Measurements from ENCODE around the gene CNOT3. TPM values are rescaled to one million over a fixed set of nuclear protein-coding genes. Genes with fewer than 3 reads are reported as not detected.
A peak's percentile ranks its signal among the peaks of the same experiment; 100 is the strongest.
"Not testable (repeated sequence)": the region's sequence is repeated elsewhere in the genome, so short reads cannot be mapped to it uniquely, and the experiment has no call there.

The CNOT3 gene
- total and polyA plus RNA-seq, 2 experiments from 2014 or later = 12.0 to 50.1 TPM

- no peaks in the 10 kb centered on the region for H3K9me3 ChIP-seq (ENCODE audit: low read depth)
- no peak for TF ChIP-seq EZH2 (IDR thresholded peaks at IDR 0.05; ENCODE audit: borderline replicate concordance)
- TF ChIP-seq EZH2phosphoT487 (IDR thresholded peaks at IDR 0.05; ENCODE audit: low read depth, severe bottlenecking, unreplicated experiment) = no peak
- H3K36me3 ChIP-seq (replicated peaks; ENCODE audit: insufficient read depth, low read depth) = no peaks in the 10 kb centered on the region
- WGBS (ENCODE audit: low lambda C conversion rate, missing lambda C conversion rate) = 64% methylated on average over 19 of the region's 19 CpGs
- peak overlapping the region; percentile 92 for H3K27ac ChIP-seq
- no peaks in the 10 kb centered on the region for H4K20me1 ChIP-seq (ENCODE audit: insufficient read depth, poor library complexity, severe bottlenecking)
- peaks cover 10% of the 10 kb centered on the region for H3K4me1 ChIP-seq (ENCODE audit: insufficient read depth)
- H3K4me2 ChIP-seq = peak overlapping the region; percentile 93
- H2AFZ ChIP-seq = no peak overlapping the region
- no peaks in the 10 kb centered on the region for H3K27me3 ChIP-seq
- H3K4me3 ChIP-seq = peak overlapping the region; percentile 47
- H3K9me2 ChIP-seq (replicated peaks; ENCODE audit: insufficient read depth) = no peaks in the 10 kb centered on the region
- DNase-seq (ENCODE audit: low spot score) = no peak
- H3K79me2 ChIP-seq = peaks cover 39% of the 10 kb centered on the region
These were observed 54.4 kb downstream of the CNOT3 start for GRCh38 chr19:54191811-54192453.

GRCh38 chr19:54193011-54193410, 55.4 kb downstream of the CNOT3 start:
- H3K4me2 ChIP-seq = no peak overlapping the region
- TF ChIP-seq EZH2phosphoT487 (IDR thresholded peaks at IDR 0.05; ENCODE audit: low read depth, severe bottlenecking, unreplicated experiment) = no peak
- TF ChIP-seq, protein P1, sequence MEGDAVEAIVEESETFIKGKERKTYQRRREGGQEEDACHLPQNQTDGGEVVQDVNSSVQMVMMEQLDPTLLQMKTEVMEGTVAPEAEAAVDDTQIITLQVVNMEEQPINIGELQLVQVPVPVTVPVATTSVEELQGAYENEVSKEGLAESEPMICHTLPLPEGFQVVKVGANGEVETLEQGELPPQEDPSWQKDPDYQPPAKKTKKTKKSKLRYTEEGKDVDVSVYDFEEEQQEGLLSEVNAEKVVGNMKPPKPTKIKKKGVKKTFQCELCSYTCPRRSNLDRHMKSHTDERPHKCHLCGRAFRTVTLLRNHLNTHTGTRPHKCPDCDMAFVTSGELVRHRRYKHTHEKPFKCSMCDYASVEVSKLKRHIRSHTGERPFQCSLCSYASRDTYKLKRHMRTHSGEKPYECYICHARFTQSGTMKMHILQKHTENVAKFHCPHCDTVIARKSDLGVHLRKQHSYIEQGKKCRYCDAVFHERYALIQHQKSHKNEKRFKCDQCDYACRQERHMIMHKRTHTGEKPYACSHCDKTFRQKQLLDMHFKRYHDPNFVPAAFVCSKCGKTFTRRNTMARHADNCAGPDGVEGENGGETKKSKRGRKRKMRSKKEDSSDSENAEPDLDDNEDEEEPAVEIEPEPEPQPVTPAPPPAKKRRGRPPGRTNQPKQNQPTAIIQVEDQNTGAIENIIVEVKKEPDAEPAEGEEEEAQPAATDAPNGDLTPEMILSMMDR (IDR thresholded peaks at IDR 0.05; ENCODE audit: poor library complexity) = no peak
- no peak for TF ChIP-seq EZH2 (IDR thresholded peaks at IDR 0.05; ENCODE audit: borderline replicate concordance)
- H3K9me2 ChIP-seq (replicated peaks; ENCODE audit: insufficient read depth) = no peaks in the 10 kb centered on the region
- H3K9me3 ChIP-seq (ENCODE audit: low read depth) = no peaks in the 10 kb centered on the region
- H3K4me1 ChIP-seq (ENCODE audit: insufficient read depth) = peaks cover 10% of the 10 kb centered on the region
- no peak overlapping the region for H3K4me3 ChIP-seq
- H3K79me2 ChIP-seq = peaks cover 31% of the 10 kb centered on the region
- WGBS (ENCODE audit: low lambda C conversion rate, missing lambda C conversion rate) = 94% methylated on average over 11 of the region's 11 CpGs
- no peaks in the 10 kb centered on the region for H3K36me3 ChIP-seq (replicated peaks; ENCODE audit: insufficient read depth, low read depth)
- H3K27ac ChIP-seq = no peak overlapping the region
- H4K20me1 ChIP-seq (ENCODE audit: insufficient read depth, poor library complexity, severe bottlenecking) = no peaks in the 10 kb centered on the region
- H3K27me3 ChIP-seq = no peaks in the 10 kb centered on the region
- DNase-seq (ENCODE audit: low spot score) = no peak
- H2AFZ ChIP-seq = no peak overlapping the region

- H3K9me3 ChIP-seq (ENCODE audit: low read depth); DNase-seq (ENCODE audit: low spot score); H2AFZ ChIP-seq; H3K9me2 ChIP-seq (replicated peaks; ENCODE audit: insufficient read depth); H3K27ac ChIP-seq; H3K27me3 ChIP-seq; H3K36me3 ChIP-seq (replicated peaks; ENCODE audit: insufficient read depth, low read depth); H3K4me2 ChIP-seq; H3K4me3 ChIP-seq; H4K20me1 ChIP-seq (ENCODE audit: insufficient read depth, poor library complexity, severe bottlenecking): not testable (repeated sequence)
- H3K79me2 ChIP-seq = peaks cover 24% of the 10 kb centered on the region
- peaks cover 10% of the 10 kb centered on the region for H3K4me1 ChIP-seq (ENCODE audit: insufficient read depth)
- WGBS (ENCODE audit: low lambda C conversion rate, missing lambda C conversion rate) = 97% methylated on average over 12 of the region's 12 CpGs
These were observed 56.9 kb downstream of the CNOT3 start for GRCh38 chr19:54194463-54194862.

DNA sequence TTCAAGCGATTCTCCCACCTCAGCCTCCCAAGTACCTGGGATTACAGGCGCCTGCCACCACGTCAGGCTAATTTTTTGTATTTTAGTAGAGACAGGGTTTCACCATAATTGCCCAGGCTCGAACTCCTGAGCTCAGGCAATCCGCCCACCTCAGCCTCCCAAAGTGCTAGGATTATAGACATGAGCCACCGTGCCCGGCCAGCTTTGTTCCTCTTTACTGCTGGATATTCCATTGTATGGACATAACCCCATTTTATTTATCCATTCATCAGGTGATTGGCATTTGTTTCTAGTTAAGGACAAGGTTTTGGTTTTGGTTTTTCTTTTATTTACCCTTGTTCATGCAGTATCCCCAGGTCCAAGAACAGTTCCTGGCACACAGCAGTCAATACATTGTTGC, 59.0 kb downstream of the CNOT3 start:
- TF ChIP-seq, protein P1 (IDR thresholded peaks at IDR 0.05; ENCODE audit: poor library complexity) = no peak
- no peak for TF ChIP-seq EZH2 (IDR thresholded peaks at IDR 0.05; ENCODE audit: borderline replicate concordance)
- TF ChIP-seq EZH2phosphoT487 (IDR thresholded peaks at IDR 0.05; ENCODE audit: low read depth, severe bottlenecking, unreplicated experiment) = no peak

More for the DNA sequence above, 59.0 kb downstream of the CNOT3 start:
- no peaks in the 10 kb centered on the region for H3K36me3 ChIP-seq (replicated peaks; ENCODE audit: insufficient read depth, low read depth)
- DNase-seq (ENCODE audit: low spot score) = no peak
- no peaks in the 10 kb centered on the region for H3K9me2 ChIP-seq (replicated peaks; ENCODE audit: insufficient read depth)
- H3K4me2 ChIP-seq = no peak overlapping the region
- H3K79me2 ChIP-seq = peaks cover 32% of the 10 kb centered on the region
- no peaks in the 10 kb centered on the region for H3K27me3 ChIP-seq
- H3K4me3 ChIP-seq = no peak overlapping the region
- H3K9me3 ChIP-seq (ENCODE audit: low read depth) = no peaks in the 10 kb centered on the region
- H3K4me1 ChIP-seq (ENCODE audit: insufficient read depth) = peaks cover 10% of the 10 kb centered on the region
- no peak overlapping the region for H2AFZ ChIP-seq
- H3K27ac ChIP-seq = no peak overlapping the region
- WGBS (ENCODE audit: low lambda C conversion rate, missing lambda C conversion rate) = 96% methylated on average over 7 of the region's 7 CpGs
- peaks cover 5% of the 10 kb centered on the region for H4K20me1 ChIP-seq (ENCODE audit: insufficient read depth, poor library complexity, severe bottlenecking)
